Esophagus muscularis mucosa (tissue), 4 donors: Measurements from ENCODE around the gene SMIM26. TPM values are rescaled to one million over a fixed set of nuclear protein-coding genes. Genes with fewer than 3 reads are reported as not detected.
"Not testable (repeated sequence)": the region's sequence is repeated elsewhere in the genome, so short reads cannot be mapped to it uniquely, and the experiment has no call there.

Experiments
- DNase-seq: peaks from one replicate; pipeline ENCODE4 v3.0.0-alpha.2; 2017; ENCODE audit errors: extremely low spot score
- H3K27ac ChIP-seq, 4 donors: fragments of 200-600 bp; sonication (generic); replicated peaks in 1 of 4; 1 replicate in 3 of 4; 2 replicates in 1 of 4; pipeline ENCODE4 v1.5.1; 2016 to 2019; ENCODE audit warnings: mild to moderate bottlenecking in 1 of 4
- H3K27me3 ChIP-seq, 4 donors: fragments of 200-600 bp; sonication (generic); one replicate each; pipeline versions ENCODE4 v1.5.1 to v1.6.0; 2016 to 2019
- H3K36me3 ChIP-seq, 4 donors: fragments of 200-600 bp; sonication (generic); one replicate each; pipeline ENCODE4 v1.5.1; 2016 to 2019
- H3K4me1 ChIP-seq, 4 donors: fragments of 200-600 bp; sonication (generic); one replicate each; pipeline ENCODE4 v1.5.1; 2016 to 2019
- H3K4me3 ChIP-seq, 4 donors: fragments of 200-600 bp; sonication (generic); 1 replicate in 2 of 4; 2 replicates in 2 of 4; pipeline ENCODE4 v1.5.1; 2016 to 2019; ENCODE audit warnings: mild to moderate bottlenecking in 4 of 4, moderate library complexity in 1 of 4
- H3K9me3 ChIP-seq, 4 donors: fragments of 200-600 bp; sonication (generic); 1 replicate in 3 of 4; 2 replicates in 1 of 4; pipeline ENCODE4 v1.5.1; 2016 to 2019
- EP300 ChIP-seq: sonication (generic); formaldehyde crosslinking; IDR thresholded peaks from one replicate; pipeline ENCODE4 v1.6.1; 2017; ENCODE audit warnings: antibody characterized with exemption
- POLR2A ChIP-seq: fragments of 450-650 bp; IDR thresholded peaks from one replicate; pipeline ENCODE4 v1.6.1; 2017; ENCODE audit warnings: antibody characterized with exemption, moderate library complexity, mild to moderate bottlenecking, low read depth
- POLR2AphosphoS5 ChIP-seq, 2 donors: sonication (generic); formaldehyde crosslinking; IDR thresholded peaks; one replicate each; pipeline ENCODE4 v1.6.1; 2017; ENCODE audit warnings: antibody characterized with exemption in 2 of 2
- WGBS: methylation state at CpG from one replicate; pipeline ENCODE4 v1.1.5; 2018; 5-methylcytosine and 5-hydroxymethylcytosine counted together
- intact Hi-C: fragments of 100-400 bp; cut with DNase I; formaldehyde crosslinking; loops from one replicate; pipeline ENCODE4 v1.15.1; 2023
- total RNA-seq, 4 donors: library from RNA; depleted of rRNA; stranded (reverse); fragments of >200 nt; gene quantifications; one replicate each; pipeline versions ENCODE4 v1.1.0 to v1.2.1, GENCODE V29; 2016
- TF ChIP-seq, protein P1 (sequence below), 3 experiments: fragments of 200-600 bp in 2 of 3; fragments of 450-650 bp in 1 of 3; sonication (generic) in 2 of 3; IDR thresholded peaks; one replicate each; pipeline ENCODE4 v1.5.1; 2017 to 2019; ENCODE audit warnings: antibody characterized with exemption in 3 of 3, mild to moderate bottlenecking in 2 of 3, moderate library complexity in 1 of 3

SMIM26 gene
- total RNA-seq: 100 to 1,000 TPM in 2 of 4 donors, 10 to 100 TPM in 2; 74.4 to 165 (median 121) TPM

- peaks cover 1 to 40% (median 28%) of the 10 kb centered on the region in 4 donors for H3K36me3 ChIP-seq
- peak; percentile 97 for DNase-seq
- no peaks in the 10 kb centered on the region for H3K27me3 ChIP-seq
- H3K9me3 ChIP-seq: no peaks in the 10 kb centered on the region
- TF ChIP-seq EP300 (no peak), POLR2AphosphoS5 (IDR thresholded peaks at IDR 0.05) (peak; percentile 88 to 90), POLR2A (no peak)
- TF ChIP-seq, protein P1, sequence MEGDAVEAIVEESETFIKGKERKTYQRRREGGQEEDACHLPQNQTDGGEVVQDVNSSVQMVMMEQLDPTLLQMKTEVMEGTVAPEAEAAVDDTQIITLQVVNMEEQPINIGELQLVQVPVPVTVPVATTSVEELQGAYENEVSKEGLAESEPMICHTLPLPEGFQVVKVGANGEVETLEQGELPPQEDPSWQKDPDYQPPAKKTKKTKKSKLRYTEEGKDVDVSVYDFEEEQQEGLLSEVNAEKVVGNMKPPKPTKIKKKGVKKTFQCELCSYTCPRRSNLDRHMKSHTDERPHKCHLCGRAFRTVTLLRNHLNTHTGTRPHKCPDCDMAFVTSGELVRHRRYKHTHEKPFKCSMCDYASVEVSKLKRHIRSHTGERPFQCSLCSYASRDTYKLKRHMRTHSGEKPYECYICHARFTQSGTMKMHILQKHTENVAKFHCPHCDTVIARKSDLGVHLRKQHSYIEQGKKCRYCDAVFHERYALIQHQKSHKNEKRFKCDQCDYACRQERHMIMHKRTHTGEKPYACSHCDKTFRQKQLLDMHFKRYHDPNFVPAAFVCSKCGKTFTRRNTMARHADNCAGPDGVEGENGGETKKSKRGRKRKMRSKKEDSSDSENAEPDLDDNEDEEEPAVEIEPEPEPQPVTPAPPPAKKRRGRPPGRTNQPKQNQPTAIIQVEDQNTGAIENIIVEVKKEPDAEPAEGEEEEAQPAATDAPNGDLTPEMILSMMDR (IDR thresholded peaks at IDR 0.05): no peak
- peak within 1 kb of the TSS; percentile 80 to 92 (median 83) for H3K27ac ChIP-seq
- peaks cover 4 to 21% (median 18%) of the 10 kb centered on the region in 4 donors for H3K4me1 ChIP-seq
- under 1% methylated on average over 17 of the region's 51 CpGs for WGBS
- peak within 1 kb of the TSS; percentile 61 to 74 (median 68) for H3K4me3 ChIP-seq
- intact Hi-C loops: loop anchor here (5.0 kb wide), 1 partner anchor 60 kb away; the partner anchor contains the start of gene SEC23B
Measured at GRCh38 chr20:18566892-18567738, at the start of gene SMIM26. Gene SMIM26 (plus strand): TSS chr20:18567432. CDS start chr20:18567479, 47 bp downstream.

DNA sequence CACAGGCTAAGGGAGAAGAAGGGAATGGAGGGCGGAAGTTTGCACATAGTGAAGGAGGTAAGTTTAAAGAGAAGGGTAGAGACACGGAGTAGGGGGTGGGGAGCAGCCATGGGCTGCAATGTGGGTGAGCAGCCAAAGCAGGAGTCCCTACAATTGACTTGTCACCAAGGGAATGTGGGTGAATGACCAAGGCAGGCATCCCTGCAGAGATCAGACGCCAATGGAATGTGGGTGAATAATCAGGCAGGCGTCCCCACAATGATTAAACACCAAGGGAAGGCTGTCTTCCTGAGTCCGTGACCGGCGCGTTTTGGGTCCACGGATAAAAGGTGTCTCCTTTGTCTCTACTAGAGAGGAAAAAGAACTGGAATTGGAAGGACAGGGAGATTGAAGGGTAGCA lies 45.2 kb upstream of the SMIM26 start:
- H3K4me3 ChIP-seq, H3K27ac ChIP-seq, intact Hi-C loops, H3K27me3 ChIP-seq, DNase-seq, H3K9me3 ChIP-seq, H3K4me1 ChIP-seq: not testable (repeated sequence)
- 94% methylated on average over 9 of the region's 9 CpGs for WGBS
- H3K36me3 ChIP-seq: peaks cover 36 to 57% (median 47%) of the 10 kb centered on the region in 4 donors

GRCh38 chr20:18523066-18523465 lies 44.2 kb upstream of the SMIM26 start:
- peaks cover 44 to 61% (median 53%) of the 10 kb centered on the region in 4 donors for H3K36me3 ChIP-seq
- H3K9me3 ChIP-seq: no peaks in the 10 kb centered on the region
- H3K27me3 ChIP-seq: no peaks in the 10 kb centered on the region
- no peak overlapping the region for H3K4me3 ChIP-seq
- H3K27ac ChIP-seq: no peak overlapping the region
- 91% methylated on average over 2 of the region's 2 CpGs for WGBS
- DNase-seq: no peak
- TF ChIP-seq, protein P1 (IDR thresholded peaks at IDR 0.05): no peak
- TF ChIP-seq POLR2AphosphoS5 (IDR thresholded peaks at IDR 0.05): no peak
- no peak for TF ChIP-seq POLR2A
- TF ChIP-seq EP300: no peak
- intact Hi-C loops: no loop called here
- H3K4me1 ChIP-seq: no peaks in the 10 kb centered on the region

- intact Hi-C loops: no loop called here
- Histone ChIP-seq H3K4me1 (no peaks in the 10 kb centered on the region), H3K4me3 (no peak overlapping the region), H3K9me3 (no peaks in the 10 kb centered on the region), H3K27ac (no peak overlapping the region), H3K36me3 (peaks cover 51 to 77% (median 69%) of the 10 kb centered on the region in 4 donors), H3K27me3 (no peaks in the 10 kb centered on the region)
- TF ChIP-seq EP300 (no peak), POLR2AphosphoS5 (IDR thresholded peaks at IDR 0.05) (no peak)
- TF ChIP-seq, protein P1 (IDR thresholded peaks at IDR 0.05): no peak
- WGBS: 88% methylated on average over 1 of the region's 1 CpG
- DNase-seq: no peak
Measured at GRCh38 chr20:18524646-18525045, 42.6 kb upstream of the SMIM26 start.

DNA sequence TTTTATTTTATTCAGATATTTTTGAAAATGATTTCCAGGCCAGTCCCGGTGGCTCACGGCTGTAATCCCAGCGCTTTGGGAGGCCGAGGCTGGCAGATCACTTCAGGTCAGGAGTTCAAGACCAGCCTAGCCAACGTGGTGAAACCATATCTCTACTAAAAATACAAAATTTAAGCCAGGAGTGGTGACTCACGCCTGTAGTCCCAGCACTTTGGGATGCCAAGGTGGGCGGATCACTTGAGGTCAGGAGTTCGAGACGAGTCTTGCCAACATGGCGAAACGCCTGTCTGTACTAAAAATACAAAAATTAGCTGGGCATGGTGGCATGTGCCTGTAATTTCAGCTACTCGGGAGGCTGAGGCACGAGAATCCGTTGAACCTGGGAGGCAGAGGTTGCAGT lies 40.5 kb upstream of the SMIM26 start:
- H3K36me3 ChIP-seq: peaks cover 64 to 87% (median 84%) of the 10 kb centered on the region in 4 donors
- H3K27ac ChIP-seq, DNase-seq, H3K4me1 ChIP-seq, H3K9me3 ChIP-seq, H3K4me3 ChIP-seq, H3K27me3 ChIP-seq, intact Hi-C loops: not testable (repeated sequence)
- 88% methylated on average over 14 of the region's 14 CpGs for WGBS
